ENCODE data around the gene TMEM131. TPM values are rescaled to one million over a fixed set of nuclear protein-coding genes. Genes with fewer than 3 reads are reported as not detected.

TMEM131 gene
- total and polyA plus RNA-seq, 10 of the 15 experiments (the other 5 are each of a cell fraction or from before 2014, with no cell fraction given): 6.0 to 48.2 (median 23.2) TPM

DNA sequence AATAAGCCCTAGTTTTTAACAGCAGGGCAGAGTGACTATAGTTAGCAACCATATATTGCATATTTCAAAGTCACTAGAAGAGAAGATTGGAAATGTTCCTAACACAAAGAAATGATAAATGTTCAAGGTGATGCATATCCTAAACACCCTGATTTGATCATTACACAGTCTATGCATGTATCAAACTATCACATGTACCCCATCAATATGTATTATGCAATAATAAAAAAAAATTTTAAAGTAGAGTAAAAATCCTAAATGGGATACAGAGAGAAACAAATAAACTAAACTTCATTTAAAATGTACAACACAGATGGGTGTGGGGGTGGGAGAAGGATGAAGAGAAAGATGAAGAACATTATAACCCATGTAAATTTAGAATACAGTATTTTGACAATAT is 93.9 kb downstream of the TMEM131 start (continued):
- TF ChIP-seq, protein P1, sequence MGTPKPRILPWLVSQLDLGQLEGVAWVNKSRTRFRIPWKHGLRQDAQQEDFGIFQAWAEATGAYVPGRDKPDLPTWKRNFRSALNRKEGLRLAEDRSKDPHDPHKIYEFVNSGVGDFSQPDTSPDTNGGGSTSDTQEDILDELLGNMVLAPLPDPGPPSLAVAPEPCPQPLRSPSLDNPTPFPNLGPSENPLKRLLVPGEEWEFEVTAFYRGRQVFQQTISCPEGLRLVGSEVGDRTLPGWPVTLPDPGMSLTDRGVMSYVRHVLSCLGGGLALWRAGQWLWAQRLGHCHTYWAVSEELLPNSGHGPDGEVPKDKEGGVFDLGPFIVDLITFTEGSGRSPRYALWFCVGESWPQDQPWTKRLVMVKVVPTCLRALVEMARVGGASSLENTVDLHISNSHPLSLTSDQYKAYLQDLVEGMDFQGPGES (IDR thresholded peaks at IDR 0.05): no peak
- TF ChIP-seq TARDBP (IDR thresholded peaks at IDR 0.05; ENCODE audit: borderline replicate concordance) (no peak), GATAD2B (conservative IDR thresholded peaks at IDR 0.05; ENCODE audit: low read depth) (no peak), EGR1 (IDR thresholded peaks at IDR 0.05; ENCODE audit: borderline replicate concordance in 1 of 2, low read depth in 2 of 2, low read length in 2 of 2) (no peak), MTA2 (IDR thresholded peaks at IDR 0.05; ENCODE audit: low read depth) (no peak), SMAD5 (IDR thresholded peaks at IDR 0.05; ENCODE audit: low read depth) (no peak), POU2F2 (IDR thresholded peaks at IDR 0.05; ENCODE audit: borderline replicate concordance, low read depth, low read length) (no peak)
- TF ChIP-seq, protein P2, sequence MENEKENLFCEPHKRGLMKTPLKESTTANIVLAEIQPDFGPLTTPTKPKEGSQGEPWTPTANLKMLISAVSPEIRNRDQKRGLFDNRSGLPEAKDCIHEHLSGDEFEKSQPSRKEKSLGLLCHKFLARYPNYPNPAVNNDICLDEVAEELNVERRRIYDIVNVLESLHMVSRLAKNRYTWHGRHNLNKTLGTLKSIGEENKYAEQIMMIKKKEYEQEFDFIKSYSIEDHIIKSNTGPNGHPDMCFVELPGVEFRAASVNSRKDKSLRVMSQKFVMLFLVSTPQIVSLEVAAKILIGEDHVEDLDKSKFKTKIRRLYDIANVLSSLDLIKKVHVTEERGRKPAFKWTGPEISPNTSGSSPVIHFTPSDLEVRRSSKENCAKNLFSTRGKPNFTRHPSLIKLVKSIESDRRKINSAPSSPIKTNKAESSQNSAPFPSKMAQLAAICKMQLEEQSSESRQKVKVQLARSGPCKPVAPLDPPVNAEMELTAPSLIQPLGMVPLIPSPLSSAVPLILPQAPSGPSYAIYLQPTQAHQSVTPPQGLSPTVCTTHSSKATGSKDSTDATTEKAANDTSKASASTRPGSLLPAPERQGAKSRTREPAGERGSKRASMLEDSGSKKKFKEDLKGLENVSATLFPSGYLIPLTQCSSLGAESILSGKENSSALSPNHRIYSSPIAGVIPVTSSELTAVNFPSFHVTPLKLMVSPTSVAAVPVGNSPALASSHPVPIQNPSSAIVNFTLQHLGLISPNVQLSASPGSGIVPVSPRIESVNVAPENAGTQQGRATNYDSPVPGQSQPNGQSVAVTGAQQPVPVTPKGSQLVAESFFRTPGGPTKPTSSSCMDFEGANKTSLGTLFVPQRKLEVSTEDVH (IDR thresholded peaks at IDR 0.05; ENCODE audit: low read depth, partially characterized antibody): no peak

DNA sequence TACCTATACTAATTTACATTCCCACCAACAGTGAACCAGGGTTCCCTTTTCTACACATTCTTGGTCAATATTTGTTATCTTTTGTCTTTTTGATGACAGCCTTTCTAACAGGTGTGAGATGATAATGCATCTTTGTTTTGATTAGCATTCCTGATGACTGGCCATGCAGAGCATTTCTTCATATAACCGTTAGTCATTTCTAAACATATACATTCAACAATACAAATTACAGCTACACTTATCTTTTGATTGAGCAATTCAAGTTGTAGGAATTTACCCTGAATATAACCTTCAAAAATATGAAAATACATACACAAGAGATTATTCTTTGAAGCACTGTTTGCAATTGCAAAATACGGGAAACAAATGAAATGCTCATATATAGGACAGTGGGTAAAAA is 94.9 kb downstream of the TMEM131 start:
- H3K27ac ChIP-seq (ENCODE audit: control insufficient read depth, insufficient read depth): no peak overlapping the region
- no peaks in the 10 kb centered on the region for H4K20me1 ChIP-seq (ENCODE audit: control insufficient read depth, insufficient read depth)
- no peaks in the 10 kb centered on the region for H3K4me1 ChIP-seq (ENCODE audit: control insufficient read depth, insufficient read depth, low read length)
- 64% methylated on average over 2 of the region's 2 CpGs for WGBS (ENCODE audit: insufficient coverage, insufficient replicate concordance, low lambda C conversion rate, missing lambda C conversion rate)
- H3K9me3 ChIP-seq (replicated peaks; ENCODE audit: control insufficient read depth, insufficient read depth, low read length): no peaks in the 10 kb centered on the region; the same call in 1 of the 3 replicates
- intact Hi-C loops (cut with micrococcal nuclease; ENCODE audit: unreplicated experiment): no loop called here
- no peak overlapping the region for H2AFZ ChIP-seq (ENCODE audit: control insufficient read depth, low read depth, low read length)
- no peak overlapping the region for H3K4me3 ChIP-seq
- H3K36me3 ChIP-seq (ENCODE audit: control insufficient read depth in 2 of 2, insufficient read depth in 2 of 2, low read length in 1 of 2): peaks cover 0 to 4% of the 10 kb centered on the region in 2 experiments; a peak in 2 of 4 replicates
- H3K4me2 ChIP-seq (ENCODE audit: control insufficient read depth, insufficient read depth): no peak overlapping the region
- ChIA-PET SMC1A (ENCODE audit: uncharacterized antibody, unreplicated experiment) (interaction anchor here (1.4 kb wide), 2 partner anchors 15 to 37 kb away, joined by 3 read pairs; no protein-coding TSS in a partner anchor), RAD21 (ENCODE audit: unreplicated experiment) (no interaction called here), CTCF (interaction anchor here (1.4 kb wide), 1 partner anchor 14 kb away, joined by 3 read pairs; no protein-coding TSS in a partner anchor), POLR2A (no interaction called here)
- DNase-seq (ENCODE audit: low read depth, low spot score): no peak
- FAIRE-seq: no peak
- no peak for ATAC-seq
- no peak overlapping the region for H3K9ac ChIP-seq (ENCODE audit: control insufficient read depth, insufficient read depth, low read length)
- in situ Hi-C loops (cut with MboI): no loop called here
- no TSS peak for BruUV-seq (replicated peaks)
- no peaks in the 10 kb centered on the region for H3K27me3 ChIP-seq (replicated peaks in 1 of 2; ENCODE audit: control insufficient read depth in 2 of 2, insufficient read depth in 2 of 2, low read length in 1 of 2)
- H3K79me2 ChIP-seq (ENCODE audit: control insufficient read depth, insufficient read depth, low read length): no peaks in the 10 kb centered on the region; the same call in 1 of the 2 replicates
- no peak for TF ChIP-seq FOXM1 (IDR thresholded peaks at IDR 0.05; ENCODE audit: low read depth, low read length)
- TF ChIP-seq LARP7 (IDR thresholded peaks at IDR 0.05): no peak
- no peak for TF ChIP-seq NR2C2 (IDR thresholded peaks at IDR 0.05; ENCODE audit: borderline replicate concordance, control insufficient read depth, insufficient read length, low read depth)
- TF ChIP-seq, protein P3, sequence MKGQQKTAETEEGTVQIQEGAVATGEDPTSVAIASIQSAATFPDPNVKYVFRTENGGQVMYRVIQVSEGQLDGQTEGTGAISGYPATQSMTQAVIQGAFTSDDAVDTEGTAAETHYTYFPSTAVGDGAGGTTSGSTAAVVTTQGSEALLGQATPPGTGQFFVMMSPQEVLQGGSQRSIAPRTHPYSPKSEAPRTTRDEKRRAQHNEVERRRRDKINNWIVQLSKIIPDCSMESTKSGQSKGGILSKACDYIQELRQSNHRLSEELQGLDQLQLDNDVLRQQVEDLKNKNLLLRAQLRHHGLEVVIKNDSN (IDR thresholded peaks at IDR 0.05; ENCODE audit: borderline replicate concordance, extremely low read length, insufficient read depth, low read depth, low read length): no peak
- no peak for TF ChIP-seq SIN3A (IDR thresholded peaks at IDR 0.05; ENCODE audit: low read depth, low read length)
- no peak for TF ChIP-seq ATF7 (IDR thresholded peaks at IDR 0.05; ENCODE audit: low read depth)
- TF ChIP-seq ZSCAN29 (IDR thresholded peaks at IDR 0.05): no peak
- TF ChIP-seq, protein P4, sequence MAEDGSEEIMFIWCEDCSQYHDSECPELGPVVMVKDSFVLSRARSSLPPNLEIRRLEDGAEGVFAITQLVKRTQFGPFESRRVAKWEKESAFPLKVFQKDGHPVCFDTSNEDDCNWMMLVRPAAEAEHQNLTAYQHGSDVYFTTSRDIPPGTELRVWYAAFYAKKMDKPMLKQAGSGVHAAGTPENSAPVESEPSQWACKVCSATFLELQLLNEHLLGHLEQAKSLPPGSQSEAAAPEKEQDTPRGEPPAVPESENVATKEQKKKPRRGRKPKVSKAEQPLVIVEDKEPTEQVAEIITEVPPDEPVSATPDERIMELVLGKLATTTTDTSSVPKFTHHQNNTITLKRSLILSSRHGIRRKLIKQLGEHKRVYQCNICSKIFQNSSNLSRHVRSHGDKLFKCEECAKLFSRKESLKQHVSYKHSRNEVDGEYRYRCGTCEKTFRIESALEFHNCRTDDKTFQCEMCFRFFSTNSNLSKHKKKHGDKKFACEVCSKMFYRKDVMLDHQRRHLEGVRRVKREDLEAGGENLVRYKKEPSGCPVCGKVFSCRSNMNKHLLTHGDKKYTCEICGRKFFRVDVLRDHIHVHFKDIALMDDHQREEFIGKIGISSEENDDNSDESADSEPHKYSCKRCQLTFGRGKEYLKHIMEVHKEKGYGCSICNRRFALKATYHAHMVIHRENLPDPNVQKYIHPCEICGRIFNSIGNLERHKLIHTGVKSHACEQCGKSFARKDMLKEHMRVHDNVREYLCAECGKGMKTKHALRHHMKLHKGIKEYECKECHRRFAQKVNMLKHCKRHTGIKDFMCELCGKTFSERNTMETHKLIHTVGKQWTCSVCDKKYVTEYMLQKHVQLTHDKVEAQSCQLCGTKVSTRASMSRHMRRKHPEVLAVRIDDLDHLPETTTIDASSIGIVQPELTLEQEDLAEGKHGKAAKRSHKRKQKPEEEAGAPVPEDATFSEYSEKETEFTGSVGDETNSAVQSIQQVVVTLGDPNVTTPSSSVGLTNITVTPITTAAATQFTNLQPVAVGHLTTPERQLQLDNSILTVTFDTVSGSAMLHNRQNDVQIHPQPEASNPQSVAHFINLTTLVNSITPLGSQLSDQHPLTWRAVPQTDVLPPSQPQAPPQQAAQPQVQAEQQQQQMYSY (CRISPR knock-in tag; IDR thresholded peaks at IDR 0.05): no peak

Measured in GM12878 (cell line).